GM23338 (cell line): ENCODE results near the gene OR2H1. TPM values are rescaled to one million over a fixed set of nuclear protein-coding genes. Genes with fewer than 3 reads are reported as not detected.

Experiments
- ATAC-seq: fragments of 200-7000 bp; cut with Tn5 transposase; 3 replicates; pipeline ENCODE4 v1.9.1; 2020
- DNase-seq: peaks from one replicate; pipeline ENCODE4 v3.0.0-alpha.2; 2015; ENCODE audit warnings: low spot score
- H2AFZ ChIP-seq: fragments of 200-600 bp; sonication (generic); 2 replicates; pipeline ENCODE4 v1.8.0; 2016; ENCODE audit warnings: antibody characterized with exemption, mild to moderate bottlenecking, moderate library complexity
- H3F3A ChIP-seq: fragments of 200-600 bp; sonication (generic); replicated peaks from 2 replicates; pipeline ENCODE4 v1.8.0; 2017; ENCODE audit warnings: antibody characterized with exemption, mixed run types, low read depth
- H3K27ac ChIP-seq: fragments of 200-600 bp; sonication (generic); 2 replicates; pipeline ENCODE4 v1.6.1; 2016; ENCODE audit warnings: low read depth
- H3K27me3 ChIP-seq: fragments of 200-600 bp; sonication (generic); 2 replicates; pipeline ENCODE4 v1.8.0; 2016; ENCODE audit warnings: mild to moderate bottlenecking, mixed run types, moderate library complexity; ENCODE audit not compliant: insufficient read depth
- H3K36me3 ChIP-seq: fragments of 200-600 bp; sonication (generic); 2 replicates; pipeline ENCODE4 v1.8.0; 2016; ENCODE audit warnings: mild to moderate bottlenecking; ENCODE audit not compliant: insufficient read depth
- H3K4me1 ChIP-seq: fragments of 200-600 bp; sonication (generic); 2 replicates; pipeline ENCODE4 v1.8.0; 2016; ENCODE audit warnings: mild to moderate bottlenecking, moderate library complexity; ENCODE audit not compliant: insufficient read depth
- H3K4me2 ChIP-seq: fragments of 200-600 bp; sonication (generic); 2 replicates; pipeline ENCODE4 v1.7.1; 2017; ENCODE audit warnings: mixed run types
- H3K4me3 ChIP-seq: fragments of 200-600 bp; sonication (generic); 2 replicates; pipeline ENCODE4 v1.6.1; 2016; ENCODE audit warnings: mixed run types
- H3K79me2 ChIP-seq: fragments of 200-600 bp; sonication (generic); replicated peaks from 2 replicates; pipeline ENCODE4 v1.8.0; 2017; ENCODE audit warnings: mild to moderate bottlenecking; ENCODE audit not compliant: insufficient read depth
- H3K9me2 ChIP-seq: fragments of 200-600 bp; sonication (generic); 2 replicates; pipeline ENCODE4 v1.8.0; 2017; ENCODE audit not compliant: insufficient read depth
- H4K20me1 ChIP-seq: fragments of 200-600 bp; sonication (generic); replicated peaks from 2 replicates; pipeline ENCODE4 v1.8.0; 2017; ENCODE audit warnings: mild to moderate bottlenecking; ENCODE audit not compliant: insufficient read depth
- H3K27ac Mint-ChIP-seq: 2 replicates; pipeline ENCODE4 v1.8.0; 2020; ENCODE audit warnings: inconsistent platforms, mild to moderate bottlenecking, moderate library complexity, mixed read lengths
- H3K27me3 Mint-ChIP-seq: 3 replicates; pipeline ENCODE4 v1.8.0; 2022; ENCODE audit warnings: low read depth, mild to moderate bottlenecking, moderate library complexity, mixed read lengths, inconsistent platforms; ENCODE audit not compliant: insufficient read depth, poor library complexity
- H3K36me3 Mint-ChIP-seq: 3 replicates; pipeline ENCODE4 v1.8.0; 2021; ENCODE audit warnings: low read depth, mild to moderate bottlenecking, inconsistent platforms, moderate library complexity, mixed read lengths
- H3K4me1 Mint-ChIP-seq: 3 replicates; pipeline ENCODE4 v1.8.0; 2020; ENCODE audit warnings: mild to moderate bottlenecking, inconsistent platforms, mixed read lengths
- H3K4me3 Mint-ChIP-seq: 3 replicates; pipeline ENCODE4 v1.8.0; 2021; ENCODE audit warnings: moderate library complexity, mild to moderate bottlenecking, inconsistent platforms, mixed read lengths
- H3K9me3 Mint-ChIP-seq: 3 replicates; pipeline ENCODE4 v1.8.0; 2020; ENCODE audit warnings: moderate library complexity, mild to moderate bottlenecking, inconsistent platforms, mixed read lengths
- CREB1 ChIP-seq: fragments of 250-450 bp; sonication (Bioruptor Pico); IDR thresholded peaks from 2 replicates; pipeline ENCODE4 v1.5.0; 2020; ENCODE audit warnings: low read depth, mild to moderate bottlenecking, moderate library complexity
- ETS1 ChIP-seq: IDR thresholded peaks from 2 replicates; pipeline ENCODE4 v1.6.1; 2016; ENCODE audit warnings: antibody characterized with exemption
- EZH2phosphoT487 ChIP-seq: fragments of 200-600 bp; sonication (generic); IDR thresholded peaks from one replicate; pipeline ENCODE4 v1.8.1; 2018; ENCODE audit warnings: antibody characterized with exemption; ENCODE audit not compliant: unreplicated experiment
- JUNB ChIP-seq: IDR thresholded peaks from one replicate; pipeline ENCODE4 v1.6.1; 2016; ENCODE audit warnings: antibody characterized with exemption; ENCODE audit not compliant: unreplicated experiment
- NANOG ChIP-seq: IDR thresholded peaks from 2 replicates; pipeline ENCODE4 v1.6.1; 2016; ENCODE audit warnings: antibody characterized with exemption, borderline replicate concordance
- REST ChIP-seq: IDR thresholded peaks from one replicate; pipeline ENCODE4 v1.6.1; 2018; ENCODE audit warnings: antibody characterized with exemption; ENCODE audit not compliant: unreplicated experiment
- ZNF114 ChIP-seq: fragments of 250-450 bp; sonication (Bioruptor Pico); IDR thresholded peaks from 2 replicates; pipeline ENCODE4 v1.5.0; 2020; ENCODE audit warnings: mild to moderate bottlenecking, moderate library complexity
- ZNF462 ChIP-seq: fragments of 250-450 bp; sonication (Bioruptor Pico); IDR thresholded peaks from 2 replicates; pipeline ENCODE4 v1.5.0; 2020; ENCODE audit warnings: mild to moderate bottlenecking, moderate library complexity
- polyA plus RNA-seq: library from polyadenylated mRNA; unstranded; fragments of >200 nt; fragmentation: Nextera tagmentation; extraction: Ambion mirVana; gene quantifications from 2 replicates; pipeline ENCODE4 v1.2.1, GENCODE V29; 2016
- total RNA-seq: library from RNA; depleted of rRNA; stranded (reverse); fragments of >200 nt; shearing (Covaris generic); gene quantifications from 2 replicates; pipeline ENCODE4 v1.2.3, GENCODE V29; 2014

The OR2H1 gene
- total and polyA plus RNA-seq, 2 experiments from 2014 or later = not detected

GRCh38 chr6:29502597-29502996 lies 45.6 kb downstream of the OR2H1 start (continued):
- TF ChIP-seq REST (no peak), CREB1 (CRISPR knock-in tag) (no peak), JUNB (no peak), ZNF114 (CRISPR knock-in tag) (no peak), EZH2phosphoT487 (no peak), ETS1 (no peak)

GRCh38 chr6:29504961-29505360 lies 48.0 kb downstream of the OR2H1 start:
- no peak for ATAC-seq
- TF ChIP-seq CREB1 (CRISPR knock-in tag) = no peak
- no peak for TF ChIP-seq ETS1
- no peak for TF ChIP-seq JUNB
- Histone ChIP-seq H2AFZ (no peak overlapping the region), H3K9me2 (peaks cover 10% of the 10 kb centered on the region; the same call in 1 of the 2 replicates), H3K36me3 (no peaks in the 10 kb centered on the region), H4K20me1 (no peaks in the 10 kb centered on the region; the same call in 1 of the 2 replicates), H3K79me2 (no peaks in the 10 kb centered on the region), H3K4me1 (no peaks in the 10 kb centered on the region), H3K27ac (no peak overlapping the region), H3K4me3 (no peak overlapping the region), H3F3A (no peaks in the 10 kb centered on the region), H3K27me3 (no peaks in the 10 kb centered on the region), H3K4me2 (no peak overlapping the region)
- H3K27ac Mint-ChIP-seq = no peak overlapping the region
- no peak overlapping the region for H3K4me3 Mint-ChIP-seq
- H3K27me3 Mint-ChIP-seq = peaks cover 2% of the 10 kb centered on the region
- H3K4me1 Mint-ChIP-seq = no peaks in the 10 kb centered on the region; the same call in 2 of the 3 replicates
- H3K9me3 Mint-ChIP-seq = no peaks in the 10 kb centered on the region; the same call in 2 of the 3 replicates
- no peak for DNase-seq
- no peaks in the 10 kb centered on the region for H3K36me3 Mint-ChIP-seq

- Mint-ChIP-seq H3K27ac (no peak overlapping the region), H3K4me3 (no peak overlapping the region)
- TF ChIP-seq NANOG (no peak), ZNF114 (CRISPR knock-in tag) (no peak), ZNF462 (no peak)
Observed at GRCh38 chr6:29505808-29506207, 48.9 kb downstream of the OR2H1 start.

More at GRCh38 chr6:29505808-29506207, 48.9 kb downstream of the OR2H1 start:
- H3K27me3 ChIP-seq = no peaks in the 10 kb centered on the region
- H3K4me2 ChIP-seq = no peak overlapping the region
- no peak for ATAC-seq
- no peaks in the 10 kb centered on the region for H3F3A ChIP-seq
- no peaks in the 10 kb centered on the region for H3K36me3 ChIP-seq
- Mint-ChIP-seq H3K4me1 (peaks cover 4% of the 10 kb centered on the region), H3K36me3 (no peaks in the 10 kb centered on the region; the same call in 2 of the 3 replicates), H3K9me3 (no peaks in the 10 kb centered on the region; the same call in 2 of the 3 replicates), H3K27me3 (peaks cover 2% of the 10 kb centered on the region)
- H3K9me2 ChIP-seq = peaks cover 10% of the 10 kb centered on the region; the same call in 1 of the 2 replicates
- H3K4me3 ChIP-seq = no peak overlapping the region
- no peak overlapping the region for H3K27ac ChIP-seq
- H2AFZ ChIP-seq = no peak overlapping the region
- DNase-seq = no peak
- H3K79me2 ChIP-seq = no peaks in the 10 kb centered on the region
- H4K20me1 ChIP-seq = no peaks in the 10 kb centered on the region; the same call in 1 of the 2 replicates
- no peaks in the 10 kb centered on the region for H3K4me1 ChIP-seq
